GM12892 (cell line): Measurements from ENCODE around the gene RBM39.

Experiments used
- POLR2A ChIP-seq: IDR thresholded peaks from 2 replicates; pipeline ENCODE4 v1.6.1; 2011; ENCODE audit warnings: low read depth, low read length, control low read depth
- POLR2AphosphoS5 ChIP-seq: IDR thresholded peaks from 2 replicates; pipeline ENCODE4 v1.6.1; 2011; ENCODE audit warnings: low read depth, low read length, control low read depth
- TAF1 ChIP-seq: IDR thresholded peaks from 2 replicates; pipeline ENCODE4 v1.6.1; 2011; ENCODE audit warnings: low read depth, mild to moderate bottlenecking, control low read depth, low read length, borderline replicate concordance

DNA sequence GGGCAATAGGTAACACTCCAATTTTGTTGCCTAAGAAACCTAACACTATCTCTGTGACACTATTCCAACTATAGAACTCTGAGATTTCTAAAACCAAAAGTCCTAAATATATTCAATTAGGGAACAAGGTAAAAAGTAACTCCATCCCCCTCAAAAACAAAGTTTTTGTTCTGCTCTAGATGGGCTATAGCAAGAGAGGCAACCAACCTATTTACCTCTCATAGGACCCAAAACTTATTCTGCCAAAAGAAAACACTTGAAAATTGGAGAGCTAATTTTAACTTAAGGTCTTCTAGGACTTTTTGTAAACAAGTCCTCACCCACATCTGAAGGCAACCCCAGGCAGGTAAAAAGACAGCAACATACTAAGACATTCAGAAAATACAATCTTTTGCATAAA lies 7.7 kb downstream of the RBM39 start:
- TF ChIP-seq POLR2AphosphoS5 (no peak), TAF1 (no peak), POLR2A (no peak; the same call in 1 of the 2 replicates)
